Endothelial cell (in vitro differentiated cells): Measurements from ENCODE around the gene LRRC4B. TPM values are rescaled to one million over a fixed set of nuclear protein-coding genes. Genes with fewer than 3 reads are reported as not detected.
A peak's percentile ranks its signal among the peaks of the same experiment; 100 is the strongest.

Experiments
- DNase-seq: peaks from one replicate; pipeline ENCODE4 v3.0.0; 2021; ENCODE audit warnings: low spot score
- H3K27ac Mint-ChIP-seq: one replicate; pipeline ENCODE4 v1.8.0; 2021; ENCODE audit warnings: mixed read lengths, inconsistent platforms; ENCODE audit not compliant: unreplicated experiment
- H3K27me3 Mint-ChIP-seq: one replicate; pipeline ENCODE4 v1.8.0; 2021; ENCODE audit warnings: mild to moderate bottlenecking, moderate library complexity, mixed read lengths, inconsistent platforms; ENCODE audit not compliant: unreplicated experiment
- H3K36me3 Mint-ChIP-seq: one replicate; pipeline ENCODE4 v1.8.0; 2021; ENCODE audit warnings: mild to moderate bottlenecking, low read depth, mixed read lengths, inconsistent platforms; ENCODE audit not compliant: unreplicated experiment
- H3K4me1 Mint-ChIP-seq: one replicate; pipeline ENCODE4 v1.8.0; 2021; ENCODE audit warnings: mild to moderate bottlenecking, mixed read lengths, inconsistent platforms; ENCODE audit not compliant: unreplicated experiment
- H3K4me3 Mint-ChIP-seq: one replicate; pipeline ENCODE4 v1.8.0; 2021; ENCODE audit warnings: mild to moderate bottlenecking, mixed read lengths, inconsistent platforms; ENCODE audit not compliant: unreplicated experiment
- H3K9me3 Mint-ChIP-seq: one replicate; pipeline ENCODE4 v1.8.0; 2021; ENCODE audit warnings: mixed read lengths, inconsistent platforms; ENCODE audit not compliant: unreplicated experiment
- CTCF ChIP-seq: fragments of 200-600 bp; sonication (generic); IDR thresholded peaks from one replicate; pipeline ENCODE4 v1.5.0; 2021; ENCODE audit warnings: antibody characterized with exemption; ENCODE audit not compliant: unreplicated experiment
- total RNA-seq: library from RNA; stranded (reverse); fragmentation: NEBNext Ultra II Directional; extraction: Animal tissue kit (Norgen Biotek cat#: 25700); gene quantifications from one replicate; pipeline ENCODE4 v1.2.1, GENCODE V29; 2021; ENCODE audit not compliant: unreplicated experiment

Gene LRRC4B
- total RNA-seq, 1 donor from 2014 or later, result 3.0 TPM

- no peak overlapping the region for H3K4me3 Mint-ChIP-seq
- DNase-seq, result no peak
- peaks cover 34% of the 10 kb centered on the region for H3K9me3 Mint-ChIP-seq
- no peak for TF ChIP-seq CTCF
- peaks cover 29% of the 10 kb centered on the region for H3K36me3 Mint-ChIP-seq
- H3K4me1 Mint-ChIP-seq, result no peaks in the 10 kb centered on the region
- H3K27me3 Mint-ChIP-seq, result peaks cover 24% of the 10 kb centered on the region
- peak overlapping the region; percentile 44 for H3K27ac Mint-ChIP-seq
Observed at GRCh38 chr19:50495020-50495531, 73.2 kb downstream of the LRRC4B start.

GRCh38 chr19:50494186-50495019, 73.8 kb downstream of the LRRC4B start:
- Mint-ChIP-seq H3K9me3 (peaks cover 34% of the 10 kb centered on the region), H3K36me3 (peaks cover 29% of the 10 kb centered on the region), H3K4me1 (no peaks in the 10 kb centered on the region), H3K27ac (no peak overlapping the region), H3K4me3 (no peak overlapping the region), H3K27me3 (peaks cover 24% of the 10 kb centered on the region)
- DNase-seq, result no peak
- no peak for TF ChIP-seq CTCF

- TF ChIP-seq CTCF, result no peak
- Mint-ChIP-seq H3K27me3 (peaks cover 28% of the 10 kb centered on the region), H3K9me3 (peaks cover 44% of the 10 kb centered on the region)
Observed at GRCh38 chr19:50493171-50493570, 75.1 kb downstream of the LRRC4B start.

GRCh38 chr19:50492303-50493052, 75.8 kb downstream of the LRRC4B start:
- Mint-ChIP-seq H3K9me3 (peaks cover 44% of the 10 kb centered on the region), H3K4me3 (no peak overlapping the region), H3K27me3 (peaks cover 28% of the 10 kb centered on the region), H3K4me1 (no peaks in the 10 kb centered on the region), H3K27ac (no peak overlapping the region), H3K36me3 (peaks cover 34% of the 10 kb centered on the region)
- no peak for DNase-seq
- TF ChIP-seq CTCF, result no peak

More at GRCh38 chr19:50493171-50493570, 75.1 kb downstream of the LRRC4B start:
- Mint-ChIP-seq H3K36me3 (peaks cover 34% of the 10 kb centered on the region), H3K4me3 (no peak overlapping the region), H3K4me1 (no peaks in the 10 kb centered on the region), H3K27ac (no peak overlapping the region)
- DNase-seq, result no peak
